MM.1S (cell line): ENCODE results near the gene IL1RAPL1.

ENCODE experiments used
- DNase-seq: peaks from one replicate; pipeline ENCODE4 v3.0.0-alpha.2; 2015
- H2AFZ ChIP-seq: fragments of 300-600 bp; sonication (generic); 2 replicates; pipeline ENCODE4 v1.6.0; 2016; ENCODE audit warnings: antibody characterized with exemption, low read length
- H3F3A ChIP-seq: fragments of 300-600 bp; sonication (generic); 2 replicates; pipeline ENCODE4 v1.6.1; 2016; ENCODE audit warnings: mild to moderate bottlenecking, antibody characterized with exemption, low read length, moderate library complexity, mixed read lengths; ENCODE audit not compliant: insufficient read depth
- H3K27ac ChIP-seq: fragments of 300-600 bp; sonication (generic); 2 replicates; pipeline ENCODE4 v1.5.1; 2016; ENCODE audit warnings: mild to moderate bottlenecking, low read length
- H3K27me3 ChIP-seq: fragments of 300-600 bp; sonication (generic); replicated peaks from 2 replicates; pipeline ENCODE4 v1.6.0; 2016; ENCODE audit warnings: low read length; ENCODE audit not compliant: insufficient read depth
- H3K36me3 ChIP-seq: fragments of 300-600 bp; sonication (generic); replicated peaks from 2 replicates; pipeline ENCODE4 v1.6.1; 2016; ENCODE audit warnings: mild to moderate bottlenecking, low read length, mixed read lengths; ENCODE audit not compliant: insufficient read depth
- H3K4me1 ChIP-seq: fragments of 300-600 bp; sonication (generic); 2 replicates; pipeline ENCODE4 v1.6.1; 2016; ENCODE audit warnings: low read length, mixed read lengths
- H3K4me2 ChIP-seq: fragments of 300-600 bp; sonication (generic); 2 replicates; pipeline ENCODE4 v1.6.0; 2016; ENCODE audit warnings: low read depth, low read length
- H3K4me3 ChIP-seq: fragments of 300-600 bp; sonication (generic); 2 replicates; pipeline ENCODE4 v1.5.1; 2016; ENCODE audit warnings: low read length, mixed read lengths
- H3K79me2 ChIP-seq: fragments of 300-600 bp; sonication (generic); 2 replicates; pipeline ENCODE4 v1.6.1; 2016; ENCODE audit warnings: mixed run types, low read length, mixed read lengths
- H3K9ac ChIP-seq: fragments of 300-600 bp; sonication (generic); 2 replicates; pipeline ENCODE4 v1.6.1; 2016; ENCODE audit warnings: low read length, mixed read lengths
- H3K9me2 ChIP-seq: fragments of 300-600 bp; sonication (generic); replicated peaks from 2 replicates; pipeline ENCODE4 v1.6.1; 2016; ENCODE audit warnings: mild to moderate bottlenecking, low read length, mixed read lengths; ENCODE audit not compliant: insufficient read depth
- H3K9me3 ChIP-seq: fragments of 300-600 bp; sonication (generic); replicated peaks from 2 replicates; pipeline ENCODE4 v1.6.1; 2016; ENCODE audit warnings: mild to moderate bottlenecking, low read length, mixed read lengths; ENCODE audit not compliant: insufficient read depth
- H4K20me1 ChIP-seq: fragments of 300-600 bp; sonication (generic); 2 replicates; pipeline ENCODE4 v1.6.1; 2016; ENCODE audit warnings: mild to moderate bottlenecking, low read length, moderate library complexity, mixed read lengths; ENCODE audit not compliant: insufficient read depth
- CTCF ChIP-seq: fragments of 300-600 bp; sonication (generic); IDR thresholded peaks from 2 replicates; pipeline ENCODE4 v1.5.1; 2016; ENCODE audit warnings: antibody characterized with exemption, low read length, mixed read lengths
- EZH2 ChIP-seq: fragments of 300-600 bp; sonication (generic); optimal IDR thresholded peaks from 2 replicates; pipeline ENCODE3; 2017; ENCODE audit warnings: low read depth, mild to moderate bottlenecking, antibody characterized with exemption, low read length, mixed read lengths
- EZH2phosphoT487 ChIP-seq: fragments of 300-600 bp; sonication (generic); IDR thresholded peaks from 2 replicates; pipeline ENCODE4 v1.6.1; 2018; ENCODE audit warnings: antibody characterized with exemption, low read length

Gene IL1RAPL1

DNA sequence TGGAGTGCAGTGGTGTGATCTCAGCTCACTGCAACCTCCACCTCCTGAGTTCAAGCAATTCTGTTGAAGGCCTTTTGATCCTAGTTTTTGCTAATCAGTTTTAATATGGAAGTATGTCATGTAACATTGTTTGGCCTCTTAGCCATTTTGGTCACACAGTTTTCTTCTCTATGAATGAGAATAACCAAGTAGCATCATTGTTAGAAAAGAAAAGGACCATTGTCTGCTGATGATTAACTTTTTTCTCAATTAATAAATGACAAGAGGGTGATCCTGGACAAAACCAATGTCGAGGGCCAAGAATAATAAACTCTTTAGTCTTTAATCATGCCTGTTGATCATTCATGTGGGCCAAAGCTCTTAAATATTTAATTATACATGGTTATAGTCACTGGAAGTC is 1338.8 kb downstream of the IL1RAPL1 start:
- no peaks in the 10 kb centered on the region for H3K4me1 ChIP-seq
- no peak overlapping the region for H2AFZ ChIP-seq
- H3K4me2 ChIP-seq = no peak overlapping the region
- no peaks in the 10 kb centered on the region for H3K79me2 ChIP-seq
- no peak overlapping the region for H3K9ac ChIP-seq
- no peaks in the 10 kb centered on the region for H3K9me2 ChIP-seq
- no peak overlapping the region for H3K4me3 ChIP-seq
- H3K36me3 ChIP-seq = no peaks in the 10 kb centered on the region
- H3K27me3 ChIP-seq = no peaks in the 10 kb centered on the region
- no peaks in the 10 kb centered on the region for H3F3A ChIP-seq
- no peak for DNase-seq
- no peak overlapping the region for H3K27ac ChIP-seq
- H4K20me1 ChIP-seq = no peaks in the 10 kb centered on the region
- TF ChIP-seq EZH2 = no peak
- TF ChIP-seq CTCF = no peak
- no peak for TF ChIP-seq EZH2phosphoT487
- no peaks in the 10 kb centered on the region for H3K9me3 ChIP-seq

DNA sequence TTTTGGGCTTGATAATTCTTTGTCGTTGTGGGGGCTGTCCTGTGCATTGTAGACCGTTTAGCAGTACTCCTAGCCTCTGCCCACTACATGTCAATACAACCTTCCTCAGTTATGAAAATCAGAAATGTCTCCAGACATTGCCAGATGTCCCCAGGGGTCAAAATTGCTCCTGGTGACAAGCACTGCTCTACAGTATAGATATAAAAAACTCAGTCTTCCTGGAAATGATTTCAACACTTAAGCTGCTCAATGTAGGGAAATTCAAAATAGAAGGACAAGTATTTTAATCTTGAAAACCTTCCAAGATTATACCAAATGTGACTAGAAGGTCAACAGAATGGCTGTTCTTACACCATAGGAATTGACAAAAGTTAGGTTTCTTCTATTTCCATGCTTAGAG is 1339.4 kb downstream of the IL1RAPL1 start:
- Histone ChIP-seq H3K27me3 (no peaks in the 10 kb centered on the region), H3K4me1 (no peaks in the 10 kb centered on the region), H3K9me3 (no peaks in the 10 kb centered on the region), H3K27ac (no peak overlapping the region), H4K20me1 (no peaks in the 10 kb centered on the region), H2AFZ (no peak overlapping the region), H3K79me2 (no peaks in the 10 kb centered on the region), H3F3A (no peaks in the 10 kb centered on the region), H3K9me2 (no peaks in the 10 kb centered on the region), H3K9ac (no peak overlapping the region), H3K36me3 (no peaks in the 10 kb centered on the region), H3K4me3 (no peak overlapping the region), H3K4me2 (no peak overlapping the region)
- TF ChIP-seq EZH2 (no peak), CTCF (no peak), EZH2phosphoT487 (no peak)
- no peak for DNase-seq

GRCh38 chrX:29935455-29935854 is 1348.2 kb downstream of the IL1RAPL1 start:
- Histone ChIP-seq H3K4me1 (no peaks in the 10 kb centered on the region), H3K9me3 (no peaks in the 10 kb centered on the region), H3K27me3 (no peaks in the 10 kb centered on the region)

More at GRCh38 chrX:29935455-29935854, 1348.2 kb downstream of the IL1RAPL1 start:
- H3K9me2 ChIP-seq = no peaks in the 10 kb centered on the region
- no peaks in the 10 kb centered on the region for H3K79me2 ChIP-seq
- H3K4me2 ChIP-seq = no peak overlapping the region
- H3K4me3 ChIP-seq = no peak overlapping the region
- no peak for DNase-seq
- H3K9ac ChIP-seq = no peak overlapping the region
- no peaks in the 10 kb centered on the region for H4K20me1 ChIP-seq
- no peaks in the 10 kb centered on the region for H3F3A ChIP-seq
- no peak for TF ChIP-seq EZH2phosphoT487
- no peak for TF ChIP-seq CTCF
- TF ChIP-seq EZH2 = no peak
- H3K27ac ChIP-seq = no peak overlapping the region
- no peaks in the 10 kb centered on the region for H3K36me3 ChIP-seq
- no peak overlapping the region for H2AFZ ChIP-seq
